Karpas-422 (cell line): ENCODE measurements around the gene LAMB1. TPM values are rescaled to one million over a fixed set of nuclear protein-coding genes. Genes with fewer than 3 reads are reported as not detected.

Experiments used
- DNase-seq: peaks from one replicate; pipeline ENCODE4 v3.0.0-alpha.2; 2015
- H2AFZ ChIP-seq: fragments of 200-600 bp; sonication (generic); 2 replicates; pipeline ENCODE4 v1.6.1; 2014; ENCODE audit warnings: antibody characterized with exemption, low read length, mixed read lengths
- H3K27ac ChIP-seq: fragments of 200-600 bp; sonication (generic); 2 replicates; pipeline ENCODE4 v1.5.1; 2014; ENCODE audit warnings: mild to moderate bottlenecking, low read length, moderate library complexity
- H3K27me3 ChIP-seq: fragments of 200-600 bp; sonication (generic); 2 replicates; pipeline ENCODE4 v1.6.1; 2014; ENCODE audit warnings: low read length, mixed read lengths
- H3K36me3 ChIP-seq: fragments of 200-600 bp; sonication (generic); 2 replicates; pipeline ENCODE4 v1.6.1; 2014; ENCODE audit warnings: low read length, mixed read lengths; ENCODE audit not compliant: insufficient read depth
- H3K4me1 ChIP-seq: fragments of 200-600 bp; sonication (generic); 2 replicates; pipeline ENCODE4 v1.6.1; 2014; ENCODE audit warnings: mild to moderate bottlenecking, low read length, mixed read lengths
- H3K4me2 ChIP-seq: fragments of 200-600 bp; sonication (generic); 2 replicates; pipeline ENCODE4 v1.6.1; 2014; ENCODE audit warnings: low read length, low read depth, mild to moderate bottlenecking; ENCODE audit not compliant: poor library complexity, severe bottlenecking
- H3K4me3 ChIP-seq: fragments of 200-600 bp; sonication (generic); 2 replicates; pipeline ENCODE4 v1.5.1; 2014; ENCODE audit warnings: mild to moderate bottlenecking, antibody characterized with exemption, low read length, mixed read lengths
- H3K79me2 ChIP-seq: fragments of 200-600 bp; sonication (generic); 2 replicates; pipeline ENCODE4 v1.6.1; 2014; ENCODE audit warnings: mild to moderate bottlenecking, low read length, mixed read lengths
- H3K9ac ChIP-seq: fragments of 200-600 bp; sonication (generic); 2 replicates; pipeline ENCODE4 v1.6.0; 2014; ENCODE audit warnings: low read length
- H3K9me2 ChIP-seq: fragments of 200-600 bp; sonication (generic), shearing (Covaris generic); replicated peaks from 2 replicates; pipeline ENCODE4 v1.6.0; 2014; ENCODE audit warnings: mild to moderate bottlenecking, low read length, moderate library complexity; ENCODE audit not compliant: insufficient read depth
- H3K9me3 ChIP-seq: fragments of 300-700, 200-600 bp; sonication (generic); 2 replicates; pipeline ENCODE4 v1.6.1; 2014; ENCODE audit warnings: low read length, mixed read lengths
- H4K20me1 ChIP-seq: fragments of 200-600 bp; sonication (generic); 2 replicates; pipeline ENCODE4 v1.6.1; 2014; ENCODE audit warnings: mild to moderate bottlenecking, antibody characterized with exemption, low read length, low read depth; ENCODE audit not compliant: insufficient read depth
- total RNA-seq: library from RNA; depleted of rRNA; stranded (reverse); fragments of >200 nt; shearing (Covaris generic); gene quantifications from 2 replicates; pipeline ENCODE4 v1.2.3, GENCODE V29; 2014; ENCODE audit warnings: low replicate concordance

The LAMB1 gene
- total RNA-seq, 1 experiment from 2014 or later: not detected

DNA sequence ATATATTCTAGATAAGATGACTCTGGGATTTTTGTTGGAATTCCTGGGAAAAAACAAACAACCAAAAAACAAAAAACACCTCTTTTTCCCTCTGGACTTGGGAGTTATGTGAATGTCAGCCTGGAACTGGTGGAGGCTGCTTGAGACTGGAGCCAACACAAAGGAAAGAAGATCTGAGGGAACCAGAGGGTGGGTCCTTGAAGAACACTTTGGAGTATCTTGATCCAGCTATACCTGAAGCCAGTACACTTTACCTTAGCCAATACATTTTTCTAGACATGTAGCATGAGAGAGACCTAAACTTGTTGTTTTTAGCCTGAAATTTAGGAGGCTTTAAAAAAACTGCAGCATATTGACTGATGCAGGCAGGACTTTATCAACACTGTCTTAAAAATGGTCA, 5.9 kb upstream of the LAMB1 start:
- Histone ChIP-seq H3K4me1 (no peaks in the 10 kb centered on the region), H3K36me3 (no peaks in the 10 kb centered on the region), H3K9me2 (no peaks in the 10 kb centered on the region), H3K4me3 (no peak overlapping the region), H3K27me3 (0 out of 2 replicates have a peak, but pooled peaks cover 3% of the 10 kb centered on the region), H4K20me1 (no peaks in the 10 kb centered on the region), H3K27ac (no peak overlapping the region), H3K79me2 (no peaks in the 10 kb centered on the region), H2AFZ (no peak overlapping the region), H3K4me2 (no peak overlapping the region), H3K9me3 (no peaks in the 10 kb centered on the region), H3K9ac (no peak overlapping the region)
- DNase-seq: no peak

DNA sequence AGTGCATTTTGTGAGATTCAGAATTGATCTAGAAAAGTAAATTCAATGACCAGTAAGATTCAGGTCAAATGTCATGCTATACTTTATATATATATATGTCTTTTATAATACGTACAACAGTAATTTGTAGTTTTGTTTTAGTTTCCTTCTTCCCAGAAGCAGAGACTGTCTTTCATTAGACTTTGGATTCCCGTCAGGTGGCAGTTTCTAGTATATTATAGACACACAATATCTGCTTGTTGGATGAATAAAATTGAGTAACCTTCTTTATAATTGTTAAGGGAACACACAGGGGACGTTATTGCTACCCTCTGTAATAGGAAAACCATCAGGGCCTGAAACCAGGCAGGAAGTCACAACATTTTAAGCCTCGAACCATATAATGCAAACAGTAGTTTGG, 5.3 kb upstream of the LAMB1 start:
- no peak for DNase-seq

DNA sequence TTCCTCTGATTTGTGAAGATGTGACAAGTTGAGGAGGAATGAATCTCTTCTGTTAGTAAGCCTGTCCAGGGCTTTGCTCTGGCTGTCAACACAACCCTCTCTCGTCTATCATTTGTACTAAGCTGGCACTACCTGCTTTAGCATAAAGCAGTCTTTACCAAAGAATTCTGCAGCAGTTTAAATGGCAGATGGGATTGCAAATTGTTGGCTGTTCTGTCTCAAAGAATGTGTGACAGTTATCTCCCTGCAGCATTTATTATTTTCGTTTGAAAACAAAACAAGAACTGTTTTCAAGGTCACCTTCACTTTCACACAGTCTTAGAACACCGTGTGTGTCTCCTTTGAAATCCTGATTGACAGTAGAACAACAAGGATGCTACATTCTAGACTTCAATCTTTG, 4.8 kb upstream of the LAMB1 start:
- Histone ChIP-seq H3K4me3 (no peak overlapping the region), H3K4me2 (no peak overlapping the region), H2AFZ (no peak overlapping the region)

More for the DNA sequence above, 5.3 kb upstream of the LAMB1 start:
- Histone ChIP-seq H3K4me3 (no peak overlapping the region), H2AFZ (no peak overlapping the region), H3K9me3 (no peaks in the 10 kb centered on the region), H3K9me2 (no peaks in the 10 kb centered on the region), H4K20me1 (no peaks in the 10 kb centered on the region), H3K79me2 (no peaks in the 10 kb centered on the region), H3K4me2 (no peak overlapping the region), H3K27ac (no peak overlapping the region), H3K27me3 (0 out of 2 replicates have a peak, but pooled peaks cover 3% of the 10 kb centered on the region), H3K4me1 (no peaks in the 10 kb centered on the region), H3K9ac (no peak overlapping the region), H3K36me3 (no peaks in the 10 kb centered on the region)

DNA sequence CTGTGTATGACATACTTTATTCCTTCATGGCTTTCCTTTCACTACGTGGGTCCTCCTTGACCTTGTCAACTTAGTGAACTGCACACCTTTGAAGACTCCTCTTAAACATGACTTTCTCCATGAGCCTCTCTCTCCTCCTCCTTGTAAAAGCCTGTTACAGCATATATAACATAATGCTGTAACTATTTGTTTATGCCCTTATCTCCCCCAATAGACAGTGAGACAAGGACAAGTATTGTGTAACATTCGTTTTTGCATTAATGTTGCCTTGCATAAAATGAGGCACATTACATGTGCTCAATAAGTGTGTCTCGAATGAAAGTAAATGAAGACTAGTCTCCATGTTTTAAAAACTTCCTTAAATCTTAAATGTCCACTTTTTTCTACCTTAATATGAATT, 4.3 kb upstream of the LAMB1 start:
- H3K4me1 ChIP-seq: no peaks in the 10 kb centered on the region
- H3K27ac ChIP-seq: no peak overlapping the region
- H2AFZ ChIP-seq: no peak overlapping the region
- no peaks in the 10 kb centered on the region for H3K36me3 ChIP-seq
- H3K4me2 ChIP-seq: no peak overlapping the region
- no peak for DNase-seq
- H3K79me2 ChIP-seq: no peaks in the 10 kb centered on the region
- H3K9ac ChIP-seq: no peak overlapping the region
- no peak overlapping the region for H3K4me3 ChIP-seq
- H3K27me3 ChIP-seq: 0 out of 2 replicates have a peak, but pooled peaks cover 3% of the 10 kb centered on the region
- H3K9me2 ChIP-seq: no peaks in the 10 kb centered on the region
- H3K9me3 ChIP-seq: no peaks in the 10 kb centered on the region
- no peaks in the 10 kb centered on the region for H4K20me1 ChIP-seq

More for the DNA sequence above, 4.8 kb upstream of the LAMB1 start:
- Histone ChIP-seq H3K9ac (no peak overlapping the region), H3K9me2 (no peaks in the 10 kb centered on the region), H3K27me3 (0 out of 2 replicates have a peak, but pooled peaks cover 3% of the 10 kb centered on the region), H3K36me3 (no peaks in the 10 kb centered on the region), H3K27ac (no peak overlapping the region), H4K20me1 (no peaks in the 10 kb centered on the region), H3K9me3 (no peaks in the 10 kb centered on the region), H3K4me1 (no peaks in the 10 kb centered on the region), H3K79me2 (no peaks in the 10 kb centered on the region)
- DNase-seq: no peak

- H3K27ac ChIP-seq: no peak overlapping the region
- H3K4me2 ChIP-seq: no peak overlapping the region
- no peak overlapping the region for H3K9ac ChIP-seq
- H3K9me3 ChIP-seq: no peaks in the 10 kb centered on the region
- no peaks in the 10 kb centered on the region for H4K20me1 ChIP-seq
- no peaks in the 10 kb centered on the region for H3K9me2 ChIP-seq
- 0 out of 2 replicates have a peak, but pooled peaks cover 3% of the 10 kb centered on the region for H3K27me3 ChIP-seq
- H3K4me1 ChIP-seq: no peaks in the 10 kb centered on the region
- H3K79me2 ChIP-seq: no peaks in the 10 kb centered on the region
- no peak for DNase-seq
- H2AFZ ChIP-seq: no peak overlapping the region
- H3K36me3 ChIP-seq: no peaks in the 10 kb centered on the region
- H3K4me3 ChIP-seq: no peak overlapping the region
These were observed 1.5 kb upstream of the LAMB1 start for GRCh38 chr7:108004220-108005142.

DNA sequence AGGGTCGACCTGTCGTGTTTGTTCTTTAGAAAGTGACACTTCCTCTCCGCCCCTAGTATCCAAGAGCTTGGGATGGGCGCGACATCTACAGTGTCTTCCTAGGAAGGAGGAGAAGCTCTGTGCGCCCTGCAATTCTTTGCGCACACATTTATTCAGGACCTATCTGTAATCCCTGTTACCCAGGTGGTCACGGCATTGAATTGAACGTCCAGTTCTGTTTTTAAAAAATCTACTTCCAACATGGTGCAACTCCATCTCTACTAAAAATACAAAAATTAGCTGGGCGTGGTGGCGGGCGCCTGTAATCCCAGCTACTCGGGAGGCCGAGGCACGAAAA, 606 bp upstream of the LAMB1 start:
- H3K9me3 ChIP-seq: no peaks in the 10 kb centered on the region
- H3K9ac ChIP-seq: no peak overlapping the region
- H3K9me2 ChIP-seq: no peaks in the 10 kb centered on the region
- H3K4me2 ChIP-seq: no peak overlapping the region
- no peaks in the 10 kb centered on the region for H3K79me2 ChIP-seq
- H3K4me1 ChIP-seq: no peaks in the 10 kb centered on the region
- no peak for DNase-seq
- H3K27me3 ChIP-seq: 0 out of 2 replicates have a peak, but pooled peaks cover 3% of the 10 kb centered on the region
- H4K20me1 ChIP-seq: no peaks in the 10 kb centered on the region
- H3K27ac ChIP-seq: no peak overlapping the region
- no peak overlapping the region for H2AFZ ChIP-seq
- H3K4me3 ChIP-seq: no peak overlapping the region
- H3K36me3 ChIP-seq: no peaks in the 10 kb centered on the region

- Histone ChIP-seq H3K9me3 (no peaks in the 10 kb centered on the region), H3K36me3 (no peaks in the 10 kb centered on the region), H3K27me3 (no peaks in the 10 kb centered on the region), H3K9me2 (no peaks in the 10 kb centered on the region), H3K27ac (no peak overlapping the region), H3K4me3 (no peak overlapping the region), H3K4me1 (no peaks in the 10 kb centered on the region), H3K4me2 (no peak overlapping the region), H3K9ac (no peak overlapping the region), H3K79me2 (no peaks in the 10 kb centered on the region), H2AFZ (no peak overlapping the region), H4K20me1 (no peaks in the 10 kb centered on the region)
- DNase-seq: no peak
These were observed 916 bp downstream of the LAMB1 start for GRCh38 chr7:108001764-108002725.
